HepG2 (cell line): ENCODE measurements around the gene MED22. TPM values are rescaled to one million over a fixed set of nuclear protein-coding genes. Genes with fewer than 3 reads are reported as not detected.

Experiments
- ATAC-seq: fragments of 200-7000 bp; cut with Tn5 transposase; 3 replicates; pipeline ENCODE4 v1.9.1; 2020; ENCODE audit warnings: mild to moderate bottlenecking, moderate library complexity
- BruUV-seq: library from RNA; stranded (reverse); fragments of 400-500 nt; replicated peaks from 2 replicates; lab custom pipeline; 2021; lab: Mats Ljungman, UMichigan
- CTCF ChIA-PET: fragments of 300-600 bp; formaldehyde crosslinking; extraction: SDS; loops from one replicate; lab custom pipeline; 2021; ENCODE audit warnings: low total read pairs, inconsistent platforms, low intra/inter-chr PET ratio; lab: Yijun Ruan, JAX
- POLR2A ChIA-PET: fragments of 350-600 bp; sonication (Branson Sonifier 250); formaldehyde crosslinking; loops from one replicate; lab custom pipeline; 2020; ENCODE audit warnings: antibody characterized with exemption, inconsistent platforms; lab: Yijun Ruan, JAX
- DNase-seq: peaks from one replicate; pipeline ENCODE4 v3.0.0-alpha.2; 2015; ENCODE audit warnings: low spot score
- FAIRE-seq: peaks from 3 replicates; lab custom pipeline; 2011; peaks lifted over from hg19 to GRCh38; lab: Jason Lieb, UNC
- H2AFZ ChIP-seq: one replicate; pipeline ENCODE4 v1.6.1; 2011; ENCODE audit warnings: low read length, inconsistent platforms
- H3K27ac ChIP-seq: fragments of 300-600 bp; 3 replicates; pipeline ENCODE4 v1.8.0; 2011; ENCODE audit warnings: mixed run types, mild to moderate bottlenecking, mixed read lengths, low read length, inconsistent platforms; ENCODE audit not compliant: insufficient read depth; ENCODE audit errors: extremely low read length
- H3K27me3 ChIP-seq, 2 experiments: fragments of 200-600 bp in 1 of 2; 2 replicates in 1 of 2; 3 replicates in 1 of 2; pipeline versions ENCODE4 v1.6.0 to v1.8.0; 2011; ENCODE audit warnings: low read length in 2 of 2, mild to moderate bottlenecking in 2 of 2, moderate library complexity in 2 of 2, inconsistent platforms in 1 of 2; ENCODE audit not compliant: insufficient read depth in 2 of 2, control insufficient read depth in 1 of 2
- H3K36me3 ChIP-seq, 2 experiments: fragments of 200-600 bp in 1 of 2; replicated peaks in 1 of 2; 2 replicates in 1 of 2; 3 replicates in 1 of 2; pipeline versions ENCODE4 v1.5.1 to v1.8.0; 2011; ENCODE audit warnings: low read length in 2 of 2, inconsistent platforms in 1 of 2; ENCODE audit not compliant: insufficient read depth in 2 of 2, control insufficient read depth in 1 of 2
- H3K4me1 ChIP-seq: 2 replicates; pipeline ENCODE4 v1.5.1; 2012; ENCODE audit warnings: low read length, inconsistent platforms; ENCODE audit not compliant: insufficient read depth
- H3K4me2 ChIP-seq: 2 replicates; pipeline ENCODE4 v1.6.0; 2011; ENCODE audit warnings: low read depth, low read length, inconsistent platforms
- H3K4me3 ChIP-seq, 3 experiments: fragments of 200-600 bp in 1 of 3; sonication (generic), shearing (Covaris generic) in 1 of 3; replicated peaks in 1 of 3; 2 replicates each; pipeline ENCODE4 v1.5.1; 2011 to 2016; ENCODE audit warnings: low read length in 3 of 3, inconsistent platforms in 2 of 3, low read depth in 2 of 3, mild to moderate bottlenecking in 2 of 3, control low read depth in 1 of 3, mixed read lengths in 1 of 3; ENCODE audit not compliant: insufficient read depth in 1 of 3
- H3K79me2 ChIP-seq: one replicate; pipeline ENCODE4 v1.6.1; 2011; ENCODE audit warnings: low read length, inconsistent platforms; ENCODE audit not compliant: insufficient read depth
- H3K9ac ChIP-seq: 2 replicates; pipeline ENCODE4 v1.6.0; 2011; ENCODE audit warnings: mild to moderate bottlenecking, low read depth, low read length, inconsistent platforms; ENCODE audit not compliant: insufficient read depth
- H3K9me3 ChIP-seq: 2 replicates; pipeline ENCODE4 v1.5.1; 2012; ENCODE audit warnings: mild to moderate bottlenecking, low read length
- H4K20me1 ChIP-seq: 2 replicates; pipeline ENCODE4 v1.6.0; 2011; ENCODE audit warnings: inconsistent platforms, mild to moderate bottlenecking, low read length, moderate library complexity; ENCODE audit not compliant: insufficient read depth
- DNMT3B ChIP-seq: conservative IDR thresholded peaks from 2 replicates; pipeline ENCODE4 v1.6.1; 2016; ENCODE audit warnings: missing biosample characterization, control low read depth
- PITX1 ChIP-seq: sonication (generic); formaldehyde crosslinking; IDR thresholded peaks from 2 replicates; pipeline ENCODE4 v1.5.1; 2020; ENCODE audit warnings: mild to moderate bottlenecking, missing genetic modification reagents
- POLR2G ChIP-seq: fragments of 200-400 bp; formaldehyde crosslinking; IDR thresholded peaks from 2 replicates; pipeline ENCODE4 v1.6.1; 2018; ENCODE audit warnings: mild to moderate bottlenecking, low read depth, low read length, moderate library complexity
- RBFOX2 ChIP-seq: fragments of 200-400 bp; formaldehyde crosslinking; IDR thresholded peaks from 2 replicates; pipeline ENCODE4 v1.6.1; 2017; ENCODE audit warnings: low read depth, mild to moderate bottlenecking, low read length
- STAT5B ChIP-seq: sonication (generic); formaldehyde crosslinking; IDR thresholded peaks from 2 replicates; pipeline ENCODE4 v1.4.0; 2020; ENCODE audit warnings: missing genetic modification reagents
- ZNF34 ChIP-seq: sonication (generic); formaldehyde crosslinking; IDR thresholded peaks from 2 replicates; pipeline ENCODE4 v1.4.0; 2020; ENCODE audit warnings: mild to moderate bottlenecking, missing genetic modification reagents, borderline replicate concordance
- WGBS: methylation state at CpG from one replicate; pipeline ENCODE4 v1.1.6; 2017; ENCODE audit warnings: low lambda C conversion rate; 5-methylcytosine and 5-hydroxymethylcytosine counted together
- in situ Hi-C: cut with HindIII; loops from 2 replicates; pipeline ENCODE4 v1.10.0; 2017; ENCODE audit warnings: low pct_unique_long_range_greater_than_20kb; ENCODE audit not compliant: extremely low pct_ligation_motif_present
- intact Hi-C: fragments of 100-400 bp; cut with micrococcal nuclease; formaldehyde crosslinking; loops from one replicate; pipeline ENCODE4 v1.10.0; 2022; ENCODE audit not compliant: unreplicated experiment
- polyA plus RNA-seq, 8 experiments: library from polyadenylated mRNA; depleted of rRNA in 3 of 8; stranded (reverse) in 7 of 8; unstranded in 1 of 8; fragments of >200 nt; fragmentation: Illumina TruSeq in 4 of 8; extraction: Trizol in 4 of 8; gene quantifications; 2 replicates each; pipeline versions ENCODE4 v1.2.1 to v1.2.3, GENCODE V29; 2011 to 2016; ENCODE audit warnings: low read depth in 4 of 8, missing spikeins in 1 of 8, mixed read lengths in 1 of 8; ENCODE audit not compliant: insufficient read depth in 1 of 8
- total RNA-seq, 5 experiments: library from RNA; depleted of rRNA; stranded (reverse); fragments of >200 nt; fragmentation: Illumina TruSeq; extraction: Trizol; gene quantifications; 2 replicates each; pipeline ENCODE4 v1.2.3, GENCODE V29; 2016; ENCODE audit warnings: low read depth in 1 of 5
- TF ChIP-seq, protein P1 (sequence below): sonication (generic); formaldehyde crosslinking; IDR thresholded peaks from 2 replicates; pipeline ENCODE4 v1.5.0; 2020; ENCODE audit warnings: mild to moderate bottlenecking, missing genetic modification reagents, borderline replicate concordance
- TF ChIP-seq, protein P2 (sequence below): sonication (generic); formaldehyde crosslinking; IDR thresholded peaks from 2 replicates; pipeline ENCODE4 v1.4.0; 2020; ENCODE audit warnings: missing genetic modification reagents, borderline replicate concordance

MED22 gene
- total and polyA plus RNA-seq, 2 of the 13 experiments (the other 11 are each of a cell fraction or from before 2014, with no cell fraction given), result 15.8 to 22.1 TPM

DNA sequence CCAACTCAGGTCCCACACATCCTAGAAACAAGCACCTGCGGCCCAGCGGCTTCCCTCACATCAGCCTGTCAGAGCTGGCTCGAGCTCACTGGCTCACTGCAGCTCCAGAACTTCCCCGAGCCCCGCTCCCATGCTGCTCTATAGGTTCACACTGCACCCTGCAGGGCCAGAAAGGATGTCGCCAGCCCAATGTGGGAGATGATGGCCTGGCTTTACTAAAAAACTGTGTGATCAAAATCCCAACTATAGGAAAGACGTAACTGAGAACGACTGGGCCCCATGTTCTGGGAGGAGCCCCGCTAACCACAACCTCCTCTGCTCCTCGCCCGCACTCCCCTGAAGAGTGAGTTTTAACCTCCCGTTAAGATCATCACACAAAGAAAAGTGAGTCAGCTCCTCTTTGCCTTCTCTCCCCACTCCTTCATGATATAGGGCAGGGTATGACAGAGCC, 23.4 kb upstream of the MED22 start:
- POLR2A ChIA-PET, result interaction anchor here (0.8 to 1.8 kb wide), 6 partner anchors 8 to 23 kb away, joined by 3 to 7 read pairs (median 4); partner anchors contain the start of genes MED22, RPL7A and SURF1
- peaks cover 88% of the 10 kb centered on the region for H4K20me1 ChIP-seq
- ATAC-seq (no peak), FAIRE-seq (no peak), DNase-seq (no peak)
- peaks cover 16 to 71% of the 10 kb centered on the region in 2 experiments for H3K36me3 ChIP-seq
- BruUV-seq, result no TSS peak
- no peak overlapping the region for H2AFZ ChIP-seq
- no peak overlapping the region; a peak in 1 of 6 replicates for H3K4me3 ChIP-seq
- no peaks in the 10 kb centered on the region for H3K9me3 ChIP-seq
- H3K4me2 ChIP-seq, result peak overlapping the region; percentile 30
- H3K4me1 ChIP-seq, result peaks cover 61% of the 10 kb centered on the region
- 87% methylated on average over 11 of the region's 12 CpGs for WGBS
- peaks cover 92% of the 10 kb centered on the region for H3K79me2 ChIP-seq
- CTCF ChIA-PET, result no interaction called here
- TF ChIP-seq ZNF34 (CRISPR knock-in tag), result no peak
- peak; percentile 32; the same call in 1 of the 2 replicates for TF ChIP-seq POLR2G
- TF ChIP-seq, protein P1, sequence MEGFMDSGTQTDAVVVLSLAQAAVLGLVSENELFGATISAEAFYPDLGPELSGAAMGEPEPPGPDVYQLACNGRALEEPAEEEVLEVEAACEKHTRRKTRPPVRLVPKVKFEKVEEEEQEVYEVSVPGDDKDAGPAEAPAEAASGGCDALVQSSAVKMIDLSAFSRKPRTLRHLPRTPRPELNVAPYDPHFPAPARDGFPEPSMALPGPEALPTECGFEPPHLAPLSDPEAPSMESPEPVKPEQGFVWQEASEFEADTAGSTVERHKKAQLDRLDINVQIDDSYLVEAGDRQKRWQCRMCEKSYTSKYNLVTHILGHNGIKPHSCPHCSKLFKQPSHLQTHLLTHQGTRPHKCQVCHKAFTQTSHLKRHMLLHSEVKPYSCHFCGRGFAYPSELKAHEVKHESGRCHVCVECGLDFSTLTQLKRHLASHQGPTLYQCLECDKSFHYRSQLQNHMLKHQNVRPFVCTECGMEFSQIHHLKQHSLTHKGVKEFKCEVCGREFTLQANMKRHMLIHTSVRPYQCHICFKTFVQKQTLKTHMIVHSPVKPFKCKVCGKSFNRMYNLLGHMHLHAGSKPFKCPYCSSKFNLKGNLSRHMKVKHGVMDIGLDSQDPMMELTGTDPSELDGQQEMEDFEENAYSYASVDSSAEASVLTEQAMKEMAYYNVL (CRISPR knock-in tag), result no peak
- TF ChIP-seq RBFOX2, result 0 out of 2 replicates have a peak, but pooled peaks have one; percentile 11
- TF ChIP-seq STAT5B (CRISPR knock-in tag), result no peak
- no peak for TF ChIP-seq PITX1 (CRISPR knock-in tag)
- TF ChIP-seq, protein P2, sequence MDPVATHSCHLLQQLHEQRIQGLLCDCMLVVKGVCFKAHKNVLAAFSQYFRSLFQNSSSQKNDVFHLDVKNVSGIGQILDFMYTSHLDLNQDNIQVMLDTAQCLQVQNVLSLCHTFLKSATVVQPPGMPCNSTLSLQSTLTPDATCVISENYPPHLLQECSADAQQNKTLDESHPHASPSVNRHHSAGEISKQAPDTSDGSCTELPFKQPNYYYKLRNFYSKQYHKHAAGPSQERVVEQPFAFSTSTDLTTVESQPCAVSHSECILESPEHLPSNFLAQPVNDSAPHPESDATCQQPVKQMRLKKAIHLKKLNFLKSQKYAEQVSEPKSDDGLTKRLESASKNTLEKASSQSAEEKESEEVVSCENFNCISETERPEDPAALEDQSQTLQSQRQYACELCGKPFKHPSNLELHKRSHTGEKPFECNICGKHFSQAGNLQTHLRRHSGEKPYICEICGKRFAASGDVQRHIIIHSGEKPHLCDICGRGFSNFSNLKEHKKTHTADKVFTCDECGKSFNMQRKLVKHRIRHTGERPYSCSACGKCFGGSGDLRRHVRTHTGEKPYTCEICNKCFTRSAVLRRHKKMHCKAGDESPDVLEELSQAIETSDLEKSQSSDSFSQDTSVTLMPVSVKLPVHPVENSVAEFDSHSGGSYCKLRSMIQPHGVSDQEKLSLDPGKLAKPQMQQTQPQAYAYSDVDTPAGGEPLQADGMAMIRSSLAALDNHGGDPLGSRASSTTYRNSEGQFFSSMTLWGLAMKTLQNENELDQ (CRISPR knock-in tag), result no peak
- TF ChIP-seq DNMT3B (CRISPR knock-in tag), result no peak
- no peaks in the 10 kb centered on the region for H3K27me3 ChIP-seq
- in situ Hi-C loops (no loop called here), intact Hi-C loops (no loop called here)
- no peak overlapping the region for H3K27ac ChIP-seq
- no peak overlapping the region for H3K9ac ChIP-seq
